A549 (cell line): ENCODE measurements around the gene FGD5. TPM values are rescaled to one million over a fixed set of nuclear protein-coding genes. Genes with fewer than 3 reads are reported as not detected.

Experiments used
- ATAC-seq, 2 experiments: fragments of 200-7000 bp in 1 of 2; fragments of >200 bp in 1 of 2; cut with Nextera tagmentation in 1 of 2; cut with Tn5 transposase in 1 of 2; 3 replicates each; pipeline versions ENCODE4 v1.8.0 to v1.9.1; 2018 to 2020; ENCODE audit warnings: mild to moderate bottlenecking in 1 of 2, moderate library complexity in 1 of 2
- CTCF ChIA-PET: fragments of 300-600 bp; sonication (Branson Sonifier 250); formaldehyde crosslinking; extraction: SDS; loops from one replicate; lab custom pipeline; 2021; ENCODE audit warnings: antibody characterized with exemption, inconsistent platforms; lab: Yijun Ruan, JAX
- POLR2A ChIA-PET: fragments of 350-600 bp; formaldehyde crosslinking; extraction: SDS; loops from one replicate; lab custom pipeline; 2021; ENCODE audit warnings: antibody characterized with exemption, inconsistent platforms; lab: Yijun Ruan, JAX
- DNase-seq, 2 experiments: peaks; one replicate each; pipeline versions ENCODE4 v3.0.0 to v3.0.0-alpha.2; 2011 to 2016; ENCODE audit warnings: low read depth in 1 of 2, low spot score in 1 of 2
- FAIRE-seq: peaks from 2 replicates; lab custom pipeline; 2011; peaks lifted over from hg19 to GRCh38; lab: Jason Lieb, UNC
- H3K27ac ChIP-seq, 2 experiments: fragments of >200 bp; sonication (Bioruptor Twin); formaldehyde crosslinking; 3 replicates each; pipeline ENCODE4 v1.5.1; 2016 to 2017
- H3K4me1 ChIP-seq: fragments of >200 bp; sonication (Bioruptor Twin); formaldehyde crosslinking; 3 replicates; pipeline ENCODE4 v1.6.1; 2016
- H3K4me2 ChIP-seq: fragments of >200 bp; sonication (Bioruptor Twin); formaldehyde crosslinking; 3 replicates; pipeline ENCODE4 v1.6.1; 2016
- H3K4me3 ChIP-seq: fragments of >200 bp; sonication (Bioruptor Twin); formaldehyde crosslinking; 3 replicates; pipeline ENCODE4 v1.5.1; 2016
- H3K9me3 ChIP-seq: fragments of >200 bp; sonication (Bioruptor Twin); formaldehyde crosslinking; 3 replicates; pipeline ENCODE4 v1.6.1; 2016
- BHLHE40 ChIP-seq: IDR thresholded peaks from 2 replicates; pipeline ENCODE4 v1.6.1; 2012; ENCODE audit warnings: low read depth, low read length, inconsistent platforms
- CBX2 ChIP-seq: fragments of 200-600 bp; sonication (generic); IDR thresholded peaks from 2 replicates; pipeline ENCODE4 v1.6.1; 2016; ENCODE audit warnings: low read depth, mild to moderate bottlenecking, borderline replicate concordance
- CHD4 ChIP-seq: fragments of 200-600 bp; sonication (generic); IDR thresholded peaks from 2 replicates; pipeline ENCODE4 v1.6.1; 2016; ENCODE audit warnings: antibody characterized with exemption, mild to moderate bottlenecking, borderline replicate concordance
- CTCF ChIP-seq: fragments of >200 bp; sonication (Bioruptor Twin); formaldehyde crosslinking; IDR thresholded peaks from 3 replicates; pipeline ENCODE4 v1.5.1; 2016
- E2F6 ChIP-seq: IDR thresholded peaks from 2 replicates; pipeline ENCODE4 v1.6.1; 2012; ENCODE audit warnings: low read depth, borderline replicate concordance
- GATA3 ChIP-seq: IDR thresholded peaks from 2 replicates; pipeline ENCODE4 v1.6.1; 2012; ENCODE audit warnings: borderline replicate concordance
- HDAC2 ChIP-seq: fragments of 200-600 bp; sonication (generic); IDR thresholded peaks from 2 replicates; pipeline ENCODE4 v1.6.1; 2016
- HEYL ChIP-seq: fragments of 250-450 bp; sonication (Bioruptor Pico); IDR thresholded peaks from 2 replicates; pipeline ENCODE4 v1.8.0; 2021; ENCODE audit warnings: mild to moderate bottlenecking, moderate library complexity
- HOXA7 ChIP-seq: fragments of 250-450 bp; sonication (Bioruptor Pico); IDR thresholded peaks from 2 replicates; pipeline ENCODE4 v1.5.0; 2020; ENCODE audit warnings: mild to moderate bottlenecking, moderate library complexity
- HOXB13 ChIP-seq: fragments of 250-450 bp; sonication (Bioruptor Pico); IDR thresholded peaks from 2 replicates; pipeline ENCODE4 v1.5.0; 2020; ENCODE audit warnings: low read depth, mild to moderate bottlenecking, moderate library complexity
- HOXB5 ChIP-seq: fragments of 250-450 bp; sonication (Bioruptor Pico); IDR thresholded peaks from 2 replicates; pipeline ENCODE4 v1.5.0; 2020; ENCODE audit warnings: mild to moderate bottlenecking, moderate library complexity
- JUNB ChIP-seq: fragments of >200 bp; sonication (Bioruptor Twin); formaldehyde crosslinking; IDR thresholded peaks from 2 replicates; pipeline ENCODE4 v1.6.1; 2016
- MAFK ChIP-seq: fragments of 450-650 bp; IDR thresholded peaks from 2 replicates; pipeline ENCODE4 v1.6.1; 2014; ENCODE audit not compliant: partially characterized antibody
- MAZ ChIP-seq: fragments of 150-350 bp; IDR thresholded peaks from 2 replicates; pipeline ENCODE4 v1.6.1; 2014; ENCODE audit warnings: antibody characterized with exemption, low read depth, low read length, borderline replicate concordance
- MYC ChIP-seq: IDR thresholded peaks from 2 replicates; pipeline ENCODE4 v1.6.1; 2012; ENCODE audit warnings: mild to moderate bottlenecking, inconsistent platforms, low read length, improper control_type of control experiment, borderline replicate concordance
- NFE2L2 ChIP-seq: fragments of 150-350 bp; conservative IDR thresholded peaks from 2 replicates; pipeline ENCODE4 v1.6.1; 2014; ENCODE audit warnings: low read length
- NR3C1 ChIP-seq: fragments of >200 bp; sonication (Bioruptor Twin); formaldehyde crosslinking; IDR thresholded peaks from 3 replicates; pipeline ENCODE4 v1.6.1; 2017
- PHF8 ChIP-seq: fragments of 200-600 bp; sonication (generic); IDR thresholded peaks from 2 replicates; pipeline ENCODE4 v1.6.1; 2016; ENCODE audit warnings: low read depth, mild to moderate bottlenecking, antibody characterized with exemption, moderate library complexity, borderline replicate concordance
- POLR2A ChIP-seq: IDR thresholded peaks from 2 replicates; pipeline ENCODE4 v1.6.1; 2012; ENCODE audit warnings: mild to moderate bottlenecking, low read length
- RAD21 ChIP-seq, 2 experiments: fragments of >200 bp in 1 of 2; sonication (Bioruptor Twin) in 1 of 2; formaldehyde crosslinking in 1 of 2; IDR thresholded peaks in 1 of 2; conservative IDR thresholded peaks in 1 of 2; 2 replicates in 1 of 2; 3 replicates in 1 of 2; pipeline ENCODE4 v1.6.1; 2012 to 2018; ENCODE audit warnings: inconsistent platforms in 1 of 2
- RCOR1 ChIP-seq: fragments of 150-350 bp; IDR thresholded peaks from 2 replicates; pipeline ENCODE4 v1.6.1; 2014; ENCODE audit warnings: antibody characterized with exemption, low read length, low read depth
- RFX5 ChIP-seq: fragments of 450-650 bp; IDR thresholded peaks from 2 replicates; pipeline ENCODE4 v1.7.1; 2014; ENCODE audit warnings: antibody characterized with exemption, mild to moderate bottlenecking, moderate library complexity
- SMC3 ChIP-seq: fragments of >200 bp; sonication (Bioruptor Twin); formaldehyde crosslinking; IDR thresholded peaks from 3 replicates; pipeline ENCODE4 v1.6.1; 2018; ENCODE audit warnings: inconsistent platforms
- SREBF2 ChIP-seq: fragments of 450-650 bp; IDR thresholded peaks from 2 replicates; pipeline ENCODE4 v1.6.1; 2014; ENCODE audit warnings: mild to moderate bottlenecking, moderate library complexity
- WGBS: methylation state at CpG from one replicate; pipeline ENCODE4 v1.1.6; 2017; ENCODE audit errors: missing lambda C conversion rate; 5-methylcytosine and 5-hydroxymethylcytosine counted together
- polyA plus RNA-seq, 4 experiments: library from polyadenylated mRNA; depleted of rRNA in 3 of 4; stranded (reverse); fragments of >200 nt; fragmentation: RNase III in 1 of 4; extraction: RNeasy Plus Mini Kit Qiagen cat#74134 plus additional on column Dnase treatment in 1 of 4; gene quantifications; 2 replicates in 3 of 4; 3 replicates in 1 of 4; pipeline ENCODE4 v1.2.3, GENCODE V29; 2011 to 2017

Gene FGD5
- polyA plus RNA-seq, 2 of the 4 experiments (the other 2 are of a cell fraction), result 0.16 TPM; not detected in 1

- no peaks in the 10 kb centered on the region for H3K4me1 ChIP-seq
- DNase-seq (no peak), ATAC-seq (no peak), FAIRE-seq (no peak)
- no peak overlapping the region for H3K4me3 ChIP-seq
- TF ChIP-seq HEYL (no peak), HDAC2 (no peak), PHF8 (no peak)
- ChIA-PET POLR2A (no interaction called here), CTCF (interaction anchor here (1.3 to 2.3 kb wide), 2 partner anchors 11 to 142 kb away, joined by 3 to 5 read pairs; no protein-coding TSS in a partner anchor)
- 37% methylated on average over 2 of the region's 2 CpGs for WGBS
- H3K4me2 ChIP-seq, result no peak overlapping the region
- peaks cover 8% of the 10 kb centered on the region; the same call in 1 of the 3 replicates for H3K9me3 ChIP-seq
- H3K27ac ChIP-seq, result no peak overlapping the region
Observed at GRCh38 chr3:14779069-14779685, 39.6 kb upstream of the FGD5 start.

- TF ChIP-seq CHD4 (no peak), JUNB (no peak), SMC3 (peak; percentile 50), NR3C1 (no peak), HDAC2 (no peak), HOXA7 (no peak), E2F6 (no peak), MAZ (no peak), CTCF (peak; percentile 60), HOXB13 (no peak), BHLHE40 (no peak), RAD21 (conservative IDR thresholded peaks at IDR 0.05 in 1 of 2, IDR thresholded peaks at IDR 0.05 in 1 of 2) (peak; percentile 67 to 82), CBX2 (no peak), NFE2L2 (no peak)
- Histone ChIP-seq H3K4me2 (no peak overlapping the region), H3K9me3 (peaks cover 8% of the 10 kb centered on the region; the same call in 1 of the 3 replicates), H3K27ac (no peak overlapping the region), H3K4me1 (no peaks in the 10 kb centered on the region), H3K4me3 (no peak overlapping the region)
- WGBS, result 19% methylated on average over 12 of the region's 12 CpGs
- FAIRE-seq (no peak), ATAC-seq (peak; percentile 95 to 99), DNase-seq (peak; percentile 65 to 77)
- ChIA-PET CTCF (interaction anchor here (0.5 to 3.8 kb wide), 17 partner anchors 8 to 538 kb away, joined by 3 to 21 read pairs (median 5); partner anchors contain the start of gene CCDC174), POLR2A (no interaction called here)
Observed at GRCh38 chr3:14780927-14781507, 37.7 kb upstream of the FGD5 start.

- POLR2A ChIA-PET, result no interaction called here
- DNase-seq, result no peak
- ATAC-seq, result no peak
- no peaks in the 10 kb centered on the region for H3K4me1 ChIP-seq
- whole genome bisulfite sequencing, result 57% methylated on average over 2 of the region's 2 CpGs
- TF ChIP-seq RCOR1 (no peak), SREBF2 (no peak), MYC (no peak), POLR2A (no peak), GATA3 (no peak), RAD21 (conservative IDR thresholded peaks at IDR 0.05 in 1 of 2, IDR thresholded peaks at IDR 0.05 in 1 of 2) (no peak), MAFK (no peak), BHLHE40 (no peak), RFX5 (no peak), HOXB5 (CRISPR knock-in tag) (no peak), HOXB13 (no peak)
- TF ChIP-seq, all 56 proteins: peak for 0
- Histone ChIP-seq H3K4me3 (no peak overlapping the region), H3K27ac (no peak overlapping the region), H3K4me2 (no peak overlapping the region), H3K9me3 (peaks cover 4% of the 10 kb centered on the region; the same call in 1 of the 3 replicates)
- no peak for FAIRE-seq
- CTCF ChIA-PET, result interaction anchor here (1.3 to 3.8 kb wide), 3 partner anchors 8 to 138 kb away, joined by 7 to 21 read pairs (median 7); no protein-coding TSS in a partner anchor
Observed at GRCh38 chr3:14783480-14784086, 35.2 kb upstream of the FGD5 start.
